ENCODE results near the gene MYO10. TPM values are rescaled to one million over a fixed set of nuclear protein-coding genes. Genes with fewer than 3 reads are reported as not detected.

Gene MYO10
- total and polyA plus RNA-seq, 2 experiments from 2014 or later, result 33.7 to 52.4 TPM

GRCh38 chr5:16668631-16669030, 267.5 kb downstream of the MYO10 start:
- Histone ChIP-seq H3K4me2 (no peak overlapping the region), H3K27me3 (no peaks in the 10 kb centered on the region), H4K20me1 (ENCODE audit: insufficient read depth, poor library complexity, severe bottlenecking) (no peaks in the 10 kb centered on the region), H3K79me2 (no peaks in the 10 kb centered on the region), H3K4me3 (no peak overlapping the region), H3K9me3 (ENCODE audit: low read depth) (no peaks in the 10 kb centered on the region), H3K27ac (no peak overlapping the region), H3K36me3 (replicated peaks; ENCODE audit: insufficient read depth, low read depth) (peaks cover 3% of the 10 kb centered on the region), H2AFZ (no peak overlapping the region), H3K9me2 (replicated peaks; ENCODE audit: insufficient read depth) (no peaks in the 10 kb centered on the region), H3K4me1 (ENCODE audit: insufficient read depth) (no peaks in the 10 kb centered on the region)
- no peak for DNase-seq (ENCODE audit: low spot score)
- no peak for TF ChIP-seq CTCF (IDR thresholded peaks at IDR 0.05; ENCODE audit: poor library complexity)
- TF ChIP-seq EZH2phosphoT487 (IDR thresholded peaks at IDR 0.05; ENCODE audit: low read depth, severe bottlenecking, unreplicated experiment), result no peak
- WGBS (ENCODE audit: low lambda C conversion rate, missing lambda C conversion rate), result 96% methylated on average over 6 of the region's 6 CpGs

- no peak overlapping the region for H2AFZ ChIP-seq
- H3K4me2 ChIP-seq, result no peak overlapping the region
- no peaks in the 10 kb centered on the region for H3K4me1 ChIP-seq (ENCODE audit: insufficient read depth)
- H3K27ac ChIP-seq, result no peak overlapping the region
- H4K20me1 ChIP-seq (ENCODE audit: insufficient read depth, poor library complexity, severe bottlenecking), result no peaks in the 10 kb centered on the region
- TF ChIP-seq CTCF (IDR thresholded peaks at IDR 0.05; ENCODE audit: poor library complexity) (no peak), EZH2phosphoT487 (IDR thresholded peaks at IDR 0.05; ENCODE audit: low read depth, severe bottlenecking, unreplicated experiment) (no peak), EZH2 (IDR thresholded peaks at IDR 0.05; ENCODE audit: borderline replicate concordance) (no peak)
- peaks cover 3% of the 10 kb centered on the region for H3K36me3 ChIP-seq (replicated peaks; ENCODE audit: insufficient read depth, low read depth)
- H3K27me3 ChIP-seq, result no peaks in the 10 kb centered on the region
- H3K4me3 ChIP-seq, result no peak overlapping the region
- H3K79me2 ChIP-seq, result no peaks in the 10 kb centered on the region
- no peak for DNase-seq (ENCODE audit: low spot score)
- H3K9me2 ChIP-seq (replicated peaks; ENCODE audit: insufficient read depth), result no peaks in the 10 kb centered on the region
- WGBS (ENCODE audit: low lambda C conversion rate, missing lambda C conversion rate), result 97% methylated on average over 11 of the region's 11 CpGs
- no peaks in the 10 kb centered on the region for H3K9me3 ChIP-seq (ENCODE audit: low read depth)
Measured at GRCh38 chr5:16668194-16668593, 267.9 kb downstream of the MYO10 start.

- 67% methylated on average over 11 of the region's 11 CpGs for WGBS (ENCODE audit: low lambda C conversion rate, missing lambda C conversion rate)
- no peaks in the 10 kb centered on the region for H3K79me2 ChIP-seq
- no peaks in the 10 kb centered on the region for H3K27me3 ChIP-seq
- H4K20me1 ChIP-seq (ENCODE audit: insufficient read depth, poor library complexity, severe bottlenecking), result no peaks in the 10 kb centered on the region
- no peak overlapping the region for H3K4me3 ChIP-seq
- no peak overlapping the region for H2AFZ ChIP-seq
- H3K27ac ChIP-seq, result no peak overlapping the region
- H3K9me3 ChIP-seq (ENCODE audit: low read depth), result no peaks in the 10 kb centered on the region
- DNase-seq (ENCODE audit: low spot score), result no peak
- TF ChIP-seq CTCF (IDR thresholded peaks at IDR 0.05; ENCODE audit: poor library complexity) (peak; percentile 60), EZH2phosphoT487 (IDR thresholded peaks at IDR 0.05; ENCODE audit: low read depth, severe bottlenecking, unreplicated experiment) (no peak)
- no peak overlapping the region for H3K4me2 ChIP-seq
- H3K9me2 ChIP-seq (replicated peaks; ENCODE audit: insufficient read depth), result no peaks in the 10 kb centered on the region
- no peaks in the 10 kb centered on the region for H3K36me3 ChIP-seq (replicated peaks; ENCODE audit: insufficient read depth, low read depth)
- H3K4me1 ChIP-seq (ENCODE audit: insufficient read depth), result no peaks in the 10 kb centered on the region
Measured at GRCh38 chr5:16666883-16667398, 269.1 kb downstream of the MYO10 start.
